OCI-LY3 (cell line): Measurements from ENCODE around the gene BCR.

Experiments used
- H2AFZ ChIP-seq: fragments of 200-600, 300-600 bp; shearing (Covaris generic); 2 replicates; pipeline ENCODE4 v1.6.0; 2014; ENCODE audit warnings: antibody characterized with exemption, low read depth, low read length
- H3K27ac ChIP-seq: fragments of 200-600, 300-600 bp; sonication (generic); 2 replicates; pipeline ENCODE4 v1.5.1; 2014; ENCODE audit warnings: mild to moderate bottlenecking, low read length, moderate library complexity, mixed read lengths
- H3K27me3 ChIP-seq: fragments of 200-600, 300-600 bp; sonication (generic); 2 replicates; pipeline ENCODE4 v1.6.1; 2014; ENCODE audit warnings: low read depth, low read length, mixed read lengths
- H3K36me3 ChIP-seq: fragments of 200-600, 300-600 bp; sonication (generic); replicated peaks from 2 replicates; pipeline ENCODE3; 2014; ENCODE audit warnings: low read depth, low read length, mixed read lengths
- H3K4me1 ChIP-seq: fragments of 300-600, 200-600 bp; sonication (generic); 2 replicates; pipeline ENCODE4 v1.6.1; 2014; ENCODE audit warnings: low read length, mixed read lengths
- H3K4me2 ChIP-seq: fragments of 200-600, 300-600 bp; sonication (generic); 2 replicates; pipeline ENCODE4 v1.6.1; 2014; ENCODE audit warnings: low read length, mixed read lengths
- H3K4me3 ChIP-seq: fragments of 300-600, 200-600 bp; sonication (generic); 2 replicates; pipeline ENCODE4 v1.5.1; 2014; ENCODE audit warnings: antibody characterized with exemption, mild to moderate bottlenecking, low read length, moderate library complexity
- H3K79me2 ChIP-seq: fragments of 300-600, 200-600 bp; shearing (Covaris generic); 2 replicates; pipeline ENCODE4 v1.6.1; 2014; ENCODE audit warnings: mild to moderate bottlenecking, low read length, mixed read lengths
- H3K9ac ChIP-seq: fragments of 300-600, 200-600 bp; shearing (Covaris generic); 2 replicates; pipeline ENCODE4 v1.6.0; 2014; ENCODE audit warnings: mild to moderate bottlenecking, low read length, moderate library complexity
- H3K9me3 ChIP-seq: fragments of 200-600, 300-600 bp; shearing (Covaris generic); 2 replicates; pipeline ENCODE4 v1.6.1; 2014; ENCODE audit warnings: low read length, mixed read lengths; ENCODE audit not compliant: insufficient read depth
- H4K20me1 ChIP-seq: fragments of 200-600, 300-600 bp; sonication (generic); 2 replicates; pipeline ENCODE4 v1.6.1; 2016; ENCODE audit warnings: low read length, mixed read lengths; ENCODE audit not compliant: insufficient read depth
- CTCF ChIP-seq: fragments of 200-600, 300-600 bp; sonication (generic); IDR thresholded peaks from 2 replicates; pipeline ENCODE4 v1.5.1; 2014; ENCODE audit warnings: antibody characterized with exemption, low read length, low read depth
- EZH2phosphoT487 ChIP-seq: fragments of 200-600 bp; shearing (Covaris generic); IDR thresholded peaks from 2 replicates; pipeline ENCODE4 v1.6.1; 2018; ENCODE audit warnings: antibody characterized with exemption, mixed run types, low read depth

The BCR gene

GRCh38 chr22:23155143-23155542 lies 25.2 kb upstream of the BCR start:
- H3K36me3 ChIP-seq: no peaks in the 10 kb centered on the region
- H3K27me3 ChIP-seq: no peaks in the 10 kb centered on the region
- no peak overlapping the region for H3K4me3 ChIP-seq

GRCh38 chr22:23155831-23156230 lies 24.5 kb upstream of the BCR start:
- H3K27me3 ChIP-seq: no peaks in the 10 kb centered on the region
- H2AFZ ChIP-seq: no peak overlapping the region
- no peaks in the 10 kb centered on the region for H3K36me3 ChIP-seq
- no peak overlapping the region for H3K4me2 ChIP-seq
- no peak overlapping the region for H3K9ac ChIP-seq
- TF ChIP-seq CTCF (no peak), EZH2phosphoT487 (no peak)
- no peaks in the 10 kb centered on the region for H3K9me3 ChIP-seq
- H3K4me3 ChIP-seq: no peak overlapping the region
- H3K27ac ChIP-seq: no peak overlapping the region
- H3K79me2 ChIP-seq: no peaks in the 10 kb centered on the region
- H4K20me1 ChIP-seq: no peaks in the 10 kb centered on the region
- peaks cover 22% of the 10 kb centered on the region for H3K4me1 ChIP-seq

More at GRCh38 chr22:23155143-23155542, 25.2 kb upstream of the BCR start:
- no peaks in the 10 kb centered on the region for H3K9me3 ChIP-seq
- H2AFZ ChIP-seq: no peak overlapping the region
- H3K4me2 ChIP-seq: no peak overlapping the region
- H3K9ac ChIP-seq: no peak overlapping the region
- no peak overlapping the region for H3K27ac ChIP-seq
- no peaks in the 10 kb centered on the region for H3K79me2 ChIP-seq
- no peak for TF ChIP-seq EZH2phosphoT487
- TF ChIP-seq CTCF: no peak
- H4K20me1 ChIP-seq: no peaks in the 10 kb centered on the region
- peaks cover 22% of the 10 kb centered on the region for H3K4me1 ChIP-seq

GRCh38 chr22:23156286-23156685 lies 24.0 kb upstream of the BCR start:
- TF ChIP-seq CTCF: no peak
- no peak for TF ChIP-seq EZH2phosphoT487
- Histone ChIP-seq H3K79me2 (no peaks in the 10 kb centered on the region), H3K27me3 (no peaks in the 10 kb centered on the region), H3K9me3 (no peaks in the 10 kb centered on the region), H3K4me2 (peak overlapping the region; percentile 89; the same call in 1 of the 2 replicates), H3K27ac (no peak overlapping the region), H3K9ac (no peak overlapping the region), H4K20me1 (no peaks in the 10 kb centered on the region), H3K4me1 (peaks cover 22% of the 10 kb centered on the region), H3K4me3 (0 out of 2 replicates have a peak overlapping the region, but pooled peaks have one; percentile 74), H2AFZ (no peak overlapping the region), H3K36me3 (no peaks in the 10 kb centered on the region)

- H2AFZ ChIP-seq: no peak overlapping the region; the same call in 1 of the 2 replicates
- TF ChIP-seq CTCF: no peak
- TF ChIP-seq EZH2phosphoT487: no peak
- peaks cover 17% of the 10 kb centered on the region for H3K4me1 ChIP-seq
- H3K9me3 ChIP-seq: no peaks in the 10 kb centered on the region
- no peak overlapping the region for H3K9ac ChIP-seq
- no peaks in the 10 kb centered on the region for H3K27me3 ChIP-seq
- no peaks in the 10 kb centered on the region for H3K79me2 ChIP-seq
- no peaks in the 10 kb centered on the region for H4K20me1 ChIP-seq
- peak overlapping the region; percentile 74; the same call in 1 of the 2 replicates for H3K4me3 ChIP-seq
- no peak overlapping the region for H3K27ac ChIP-seq
- H3K4me2 ChIP-seq: peak overlapping the region; percentile 89
- H3K36me3 ChIP-seq: no peaks in the 10 kb centered on the region
Observed at GRCh38 chr22:23157560-23158515, 22.5 kb upstream of the BCR start.
